ENCODE measurements around the gene TBL3. TPM values are rescaled to one million over a fixed set of nuclear protein-coding genes. Genes with fewer than 3 reads are reported as not detected.

The TBL3 gene
- total RNA-seq, 1 donor from 2014 or later = 30.7 TPM

GRCh38 chr16:1982013-1982433, 10.2 kb downstream of the TBL3 start:
- H3K27ac Mint-ChIP-seq = no peak overlapping the region

DNA sequence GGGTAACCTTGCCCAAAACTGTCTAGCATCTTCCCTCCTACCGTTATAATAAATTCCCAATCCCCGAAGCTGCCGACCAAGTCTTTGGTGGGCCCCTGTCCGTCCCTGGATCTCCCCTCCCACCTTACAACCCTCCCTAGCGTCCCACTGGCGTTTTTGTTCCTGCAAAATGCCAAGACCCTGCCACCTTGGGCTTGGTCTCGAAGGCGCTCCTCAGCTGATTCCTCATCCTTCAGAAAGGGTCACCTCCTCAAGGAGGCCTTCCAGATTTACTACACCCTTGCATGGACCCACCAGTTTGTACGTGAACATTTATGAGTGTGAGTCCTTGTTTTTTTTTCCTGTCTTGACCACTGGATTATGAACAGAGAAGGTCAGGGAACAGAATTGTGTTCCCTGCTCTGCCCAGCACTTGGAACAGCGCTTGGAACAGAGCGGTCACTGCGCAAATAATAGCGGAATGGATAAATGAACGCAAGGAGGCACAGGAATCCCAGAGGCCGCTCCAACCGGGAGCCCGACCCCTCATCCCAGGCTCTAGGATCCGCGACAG, 11.2 kb downstream of the TBL3 start:
- TF ChIP-seq EZH2phosphoT487 (IDR thresholded peaks at IDR 0.05) (no peak), EZH2 (IDR thresholded peaks at IDR 0.05) (no peak)
- TF ChIP-seq, protein P1, sequence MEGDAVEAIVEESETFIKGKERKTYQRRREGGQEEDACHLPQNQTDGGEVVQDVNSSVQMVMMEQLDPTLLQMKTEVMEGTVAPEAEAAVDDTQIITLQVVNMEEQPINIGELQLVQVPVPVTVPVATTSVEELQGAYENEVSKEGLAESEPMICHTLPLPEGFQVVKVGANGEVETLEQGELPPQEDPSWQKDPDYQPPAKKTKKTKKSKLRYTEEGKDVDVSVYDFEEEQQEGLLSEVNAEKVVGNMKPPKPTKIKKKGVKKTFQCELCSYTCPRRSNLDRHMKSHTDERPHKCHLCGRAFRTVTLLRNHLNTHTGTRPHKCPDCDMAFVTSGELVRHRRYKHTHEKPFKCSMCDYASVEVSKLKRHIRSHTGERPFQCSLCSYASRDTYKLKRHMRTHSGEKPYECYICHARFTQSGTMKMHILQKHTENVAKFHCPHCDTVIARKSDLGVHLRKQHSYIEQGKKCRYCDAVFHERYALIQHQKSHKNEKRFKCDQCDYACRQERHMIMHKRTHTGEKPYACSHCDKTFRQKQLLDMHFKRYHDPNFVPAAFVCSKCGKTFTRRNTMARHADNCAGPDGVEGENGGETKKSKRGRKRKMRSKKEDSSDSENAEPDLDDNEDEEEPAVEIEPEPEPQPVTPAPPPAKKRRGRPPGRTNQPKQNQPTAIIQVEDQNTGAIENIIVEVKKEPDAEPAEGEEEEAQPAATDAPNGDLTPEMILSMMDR (IDR thresholded peaks at IDR 0.05) = no peak
- Histone ChIP-seq H3K27ac (no peak overlapping the region), H3K9me3 (ENCODE audit: low read depth) (no peaks in the 10 kb centered on the region), H3K36me3 (no peaks in the 10 kb centered on the region), H3K4me3 (peak overlapping the region; percentile 95), H3K27me3 (peaks cover 56% of the 10 kb centered on the region), H3F3A (ENCODE audit: low read depth) (peaks cover 26% of the 10 kb centered on the region), H3K4me2 (peak overlapping the region; percentile 93), H3K9ac (no peak overlapping the region), H2AFZ (replicated peaks) (peak overlapping the region; percentile 90), H3K79me2 (ENCODE audit: low read depth) (peaks cover 14% of the 10 kb centered on the region), H3K4me1 (peaks cover 37% of the 10 kb centered on the region), H4K20me1 (ENCODE audit: low read depth) (peaks cover 37% of the 10 kb centered on the region)
- no peak for DNase-seq (ENCODE audit: low spot score)
- no peaks in the 10 kb centered on the region for H3K9me3 Mint-ChIP-seq
- H3K27me3 Mint-ChIP-seq (ENCODE audit: insufficient read depth, low read depth) = peaks cover 24% of the 10 kb centered on the region
- H3K4me3 Mint-ChIP-seq = peak overlapping the region; percentile 82
- H3K27ac Mint-ChIP-seq = peak overlapping the region; percentile 10
- peaks cover 27% of the 10 kb centered on the region for H3K4me1 Mint-ChIP-seq
- H3K36me3 Mint-ChIP-seq = peaks cover 8% of the 10 kb centered on the region

More at GRCh38 chr16:1982013-1982433, 10.2 kb downstream of the TBL3 start:
- Histone ChIP-seq H3K79me2 (ENCODE audit: low read depth) (peaks cover 14% of the 10 kb centered on the region), H3K9ac (no peak overlapping the region), H2AFZ (replicated peaks) (no peak overlapping the region), H3F3A (ENCODE audit: low read depth) (peaks cover 26% of the 10 kb centered on the region), H3K27ac (no peak overlapping the region), H3K4me2 (peak overlapping the region; percentile 42), H3K4me3 (no peak overlapping the region), H3K9me3 (ENCODE audit: low read depth) (no peaks in the 10 kb centered on the region), H4K20me1 (ENCODE audit: low read depth) (peaks cover 43% of the 10 kb centered on the region), H3K27me3 (peaks cover 56% of the 10 kb centered on the region), H3K4me1 (peaks cover 37% of the 10 kb centered on the region), H3K36me3 (no peaks in the 10 kb centered on the region)
- Mint-ChIP-seq H3K9me3 (no peaks in the 10 kb centered on the region), H3K4me3 (peak overlapping the region; percentile 82), H3K4me1 (peaks cover 27% of the 10 kb centered on the region), H3K27me3 (ENCODE audit: insufficient read depth, low read depth) (peaks cover 24% of the 10 kb centered on the region), H3K36me3 (peaks cover 8% of the 10 kb centered on the region)
- DNase-seq (ENCODE audit: low spot score) = no peak
- TF ChIP-seq EZH2phosphoT487 (IDR thresholded peaks at IDR 0.05) (no peak), EZH2 (IDR thresholded peaks at IDR 0.05) (no peak)
- TF ChIP-seq, protein P1 (IDR thresholded peaks at IDR 0.05) = no peak

DNA sequence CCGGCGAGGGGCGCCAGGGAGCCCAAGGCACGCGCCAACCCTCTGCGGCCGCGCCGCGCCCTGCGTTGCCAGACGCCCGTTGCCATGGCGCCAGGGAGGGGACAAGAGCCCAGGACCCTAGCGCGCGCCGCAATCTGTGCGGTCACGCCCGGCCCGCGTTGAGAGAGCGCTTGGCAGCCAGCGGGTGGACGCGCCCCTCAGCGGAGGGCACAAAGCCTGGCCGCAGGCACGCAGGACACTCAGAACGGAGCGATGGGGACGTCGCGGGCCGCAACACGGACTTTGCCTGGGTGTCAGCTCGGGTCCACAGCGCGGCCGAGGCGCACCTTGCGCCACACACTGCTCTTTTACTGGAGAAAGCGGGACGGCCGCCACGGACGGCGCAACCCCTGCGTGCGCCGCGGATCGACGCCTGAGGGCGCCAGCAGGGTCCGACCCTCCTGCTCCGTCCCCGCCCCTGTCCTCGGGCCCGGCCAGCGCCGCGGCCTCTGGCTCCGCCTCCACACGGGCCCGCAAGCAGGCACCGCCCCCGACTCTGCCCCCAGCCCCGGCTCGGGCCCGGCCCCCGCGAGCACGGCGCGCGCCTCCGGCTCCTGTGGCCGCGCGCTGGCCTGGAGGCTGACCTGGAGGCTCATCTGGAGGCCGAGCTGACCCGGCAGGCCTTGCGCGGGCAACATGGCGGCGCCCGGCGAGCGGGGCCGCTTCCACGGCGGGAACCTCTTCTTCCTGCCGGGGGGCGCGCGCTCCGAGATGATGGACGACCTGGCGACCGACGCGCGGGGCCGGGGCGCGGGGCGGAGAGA, 11.9 kb downstream of the TBL3 start, which contains the start of gene GFER:
GFER (plus strand) TSS at position 650 of the 803 bp plus-strand sequence; CDS start at position 676, 26 bp downstream.
- peak within 1 kb of the TSS; percentile 93 for H3K9ac ChIP-seq
- TF ChIP-seq EZH2phosphoT487 (IDR thresholded peaks at IDR 0.05) (no peak), EZH2 (IDR thresholded peaks at IDR 0.05) (no peak)
- TF ChIP-seq, protein P1 (IDR thresholded peaks at IDR 0.05) = peak; percentile 44
- Mint-ChIP-seq H3K4me1 (peaks cover 30% of the 10 kb centered on the region), H3K36me3 (peaks cover 10% of the 10 kb centered on the region), H3K27me3 (ENCODE audit: insufficient read depth, low read depth) (peaks cover 27% of the 10 kb centered on the region), H3K27ac (peak within 1 kb of the TSS; percentile 10), H3K9me3 (no peaks in the 10 kb centered on the region), H3K4me3 (peak within 1 kb of the TSS; percentile 89)
- H2AFZ ChIP-seq (replicated peaks) = peak within 1 kb of the TSS; percentile 93
- H3K4me1 ChIP-seq = peaks cover 37% of the 10 kb centered on the region
- peak within 1 kb of the TSS; percentile 93 for H3K4me2 ChIP-seq
- H4K20me1 ChIP-seq (ENCODE audit: low read depth) = peaks cover 33% of the 10 kb centered on the region
- H3K27me3 ChIP-seq = peaks cover 56% of the 10 kb centered on the region
- H3K27ac ChIP-seq = peak within 1 kb of the TSS; percentile 41
- H3F3A ChIP-seq (ENCODE audit: low read depth) = peaks cover 29% of the 10 kb centered on the region
- peak within 1 kb of the TSS; percentile 95 for H3K4me3 ChIP-seq
- H3K79me2 ChIP-seq (ENCODE audit: low read depth) = peaks cover 14% of the 10 kb centered on the region
- peak; percentile 99 for DNase-seq (ENCODE audit: low spot score)
- no peaks in the 10 kb centered on the region for H3K36me3 ChIP-seq
- H3K9me3 ChIP-seq (ENCODE audit: low read depth) = no peaks in the 10 kb centered on the region
